G401 (cell line): ENCODE measurements around the gene USP34. TPM values are rescaled to one million over a fixed set of nuclear protein-coding genes. Genes with fewer than 3 reads are reported as not detected.
A peak's percentile ranks its signal among the peaks of the same experiment; 100 is the strongest.

Source experiments
- DNase-seq: peaks from one replicate; pipeline ENCODE4 v3.0.0-alpha.2; 2015; ENCODE audit warnings: low spot score
- in situ Hi-C: cut with HindIII; loops from 2 replicates; pipeline ENCODE4 v1.10.0; 2016; ENCODE audit warnings: low sequenced_read_pairs, mixed read lengths
- total RNA-seq: library from RNA; depleted of rRNA; stranded (reverse); fragments of >200 nt; shearing (Covaris generic); gene quantifications from 2 replicates; pipeline ENCODE4 v1.2.3, GENCODE V29; 2014; rRNA removed

The USP34 gene
- total RNA-seq, 1 experiment from 2014 or later, result 117 TPM

GRCh38 chr2:61145990-61146389, 324.9 kb downstream of the USP34 start:
- no peak for DNase-seq
- in situ Hi-C loops, result no loop called here

- in situ Hi-C loops, result no loop called here
Measured at GRCh38 chr2:61144697-61145268, 326.1 kb downstream of the USP34 start.

GRCh38 chr2:61141151-61141550, 329.7 kb downstream of the USP34 start:
- in situ Hi-C loops, result no loop called here
- DNase-seq, result no peak

More at GRCh38 chr2:61144697-61145268, 326.1 kb downstream of the USP34 start:
- peak; percentile 93 for DNase-seq

- DNase-seq, result no peak
Measured at GRCh38 chr2:61138859-61139258, 332.0 kb downstream of the USP34 start.

More at GRCh38 chr2:61138859-61139258, 332.0 kb downstream of the USP34 start:
- in situ Hi-C loops, result no loop called here

Other genes starting within 250 kb of the USP34 start
- 201 and 217 TPM in 2 replicates for gene XPO1, start 67.3 kb upstream of the USP34 start, total RNA-seq